OCI-LY3 (cell line): ENCODE results near the gene COL4A2.

Experiments
- CTCF ChIP-seq: fragments of 200-600, 300-600 bp; sonication (generic); IDR thresholded peaks from 2 replicates; pipeline ENCODE4 v1.5.1; 2014; ENCODE audit warnings: antibody characterized with exemption, low read length, low read depth
- EZH2phosphoT487 ChIP-seq: fragments of 200-600 bp; shearing (Covaris generic); IDR thresholded peaks from 2 replicates; pipeline ENCODE4 v1.6.1; 2018; ENCODE audit warnings: antibody characterized with exemption, mixed run types, low read depth

GRCh38 chr13:110268061-110268460, 39.0 kb upstream of the COL4A2 start:
- TF ChIP-seq CTCF = no peak
- no peak for TF ChIP-seq EZH2phosphoT487
